Lower leg skin (tissue), 3 donors: ENCODE results near the gene C14orf132.

ENCODE experiments used
- CTCF ChIP-seq, 3 donors: fragments of 450-650 bp; IDR thresholded peaks; one replicate each; pipeline ENCODE4 v1.5.1; 2016; ENCODE audit warnings: antibody characterized with exemption in 3 of 3, mild to moderate bottlenecking in 3 of 3, moderate library complexity in 2 of 3
- POLR2A ChIP-seq, 2 donors: fragments of 450-650 bp; IDR thresholded peaks; one replicate each; pipeline ENCODE4 v1.6.1; 2016 to 2017; ENCODE audit warnings: antibody characterized with exemption in 2 of 2, mild to moderate bottlenecking in 1 of 2, moderate library complexity in 1 of 2

GRCh38 chr14:96072746-96073145 is 33.6 kb downstream of the C14orf132 start:
- TF ChIP-seq CTCF (IDR thresholded peaks at IDR 0.05), result no peak
- no peak for TF ChIP-seq POLR2A (IDR thresholded peaks at IDR 0.05)
